ENCODE measurements around the gene PROCA1. TPM values are rescaled to one million over a fixed set of nuclear protein-coding genes. Genes with fewer than 3 reads are reported as not detected.
A peak's percentile ranks its signal among the peaks of the same experiment; 100 is the strongest.

Gene PROCA1
- total and polyA plus RNA-seq, 3 donors from 2014 or later: 90.2 to 322 (median 286) TPM

- H3K27me3 ChIP-seq: no peaks in the 10 kb centered on the region
- H3K4me1 ChIP-seq: peaks cover 29% of the 10 kb centered on the region
- DNase-seq: peak; percentile 97
- WGBS, 2 donors: 40 to 49% methylated on average over 17 to 20 of the region's 20 CpGs
- TF ChIP-seq POLR2A (IDR thresholded peaks at IDR 0.05) (no peak), CTCF (IDR thresholded peaks at IDR 0.05) (peak; percentile 97 to 99 (median 97))
- intact Hi-C loops (cut with DNase I; ENCODE audit: low total_unique reads): loop anchor here (10.0 kb wide), 1 partner anchor 164 kb away; no protein-coding TSS in a partner anchor
- H3K27ac ChIP-seq: peak overlapping the region in 1 of 2 donors; percentile 15
- H3K36me3 ChIP-seq (ENCODE audit: low read depth, missing control alignments): no peaks in the 10 kb centered on the region
- H3K4me3 ChIP-seq: no peak overlapping the region
- H3K9me3 ChIP-seq: no peaks in the 10 kb centered on the region
Observed at GRCh38 chr17:28750178-28751047, 38.7 kb upstream of the PROCA1 start.

- Histone ChIP-seq H3K4me3 (no peak overlapping the region), H3K9me3 (no peaks in the 10 kb centered on the region), H3K36me3 (ENCODE audit: low read depth, missing control alignments) (no peaks in the 10 kb centered on the region), H3K27me3 (no peaks in the 10 kb centered on the region), H3K27ac (no peak overlapping the region), H3K4me1 (peaks cover 35% of the 10 kb centered on the region)
- intact Hi-C loops (cut with DNase I; ENCODE audit: low total_unique reads): loop anchor here (10.0 kb wide), 1 partner anchor 165 kb away; no protein-coding TSS in a partner anchor
- no peak for DNase-seq
- 59 to 63% methylated on average over 9 to 11 of the region's 11 CpGs for WGBS, 2 donors
- TF ChIP-seq CTCF (IDR thresholded peaks at IDR 0.05) (no peak), POLR2A (IDR thresholded peaks at IDR 0.05) (no peak)
Observed at GRCh38 chr17:28749516-28750177, 38.0 kb upstream of the PROCA1 start.

- Histone ChIP-seq H3K4me1 (peaks cover 36% of the 10 kb centered on the region), H3K9me3 (no peaks in the 10 kb centered on the region), H3K27ac (no peak overlapping the region), H3K36me3 (ENCODE audit: low read depth, missing control alignments) (no peaks in the 10 kb centered on the region), H3K27me3 (no peaks in the 10 kb centered on the region), H3K4me3 (no peak overlapping the region)
- TF ChIP-seq POLR2A (IDR thresholded peaks at IDR 0.05): no peak
- TF ChIP-seq CTCF (IDR thresholded peaks at IDR 0.05): no peak
- no peak for DNase-seq
- 59 to 82% methylated on average over 16 to 18 of the region's 18 CpGs for WGBS, 2 donors
- intact Hi-C loops (cut with DNase I; ENCODE audit: low total_unique reads): no loop called here
Observed at GRCh38 chr17:28748852-28749515, 37.3 kb upstream of the PROCA1 start.

- Histone ChIP-seq H3K4me3 (no peak overlapping the region), H3K4me1 (peaks cover 36% of the 10 kb centered on the region), H3K27me3 (no peaks in the 10 kb centered on the region), H3K27ac (no peak overlapping the region), H3K36me3 (ENCODE audit: low read depth, missing control alignments) (no peaks in the 10 kb centered on the region), H3K9me3 (no peaks in the 10 kb centered on the region)
- WGBS, 2 donors: 79 to 89% methylated on average over 7 to 17 of the region's 18 CpGs
- no peak for DNase-seq
- TF ChIP-seq CTCF (IDR thresholded peaks at IDR 0.05) (no peak), POLR2A (IDR thresholded peaks at IDR 0.05) (no peak)
- intact Hi-C loops (cut with DNase I; ENCODE audit: low total_unique reads): no loop called here
Observed at GRCh38 chr17:28747801-28748750, 36.4 kb upstream of the PROCA1 start.
